Thyroid gland (tissue), 4 donors: ENCODE results near the gene RAB40C. TPM values are rescaled to one million over a fixed set of nuclear protein-coding genes. Genes with fewer than 3 reads are reported as not detected.

Experiments
- DNase-seq, 2 donors: peaks; one replicate each; pipeline ENCODE4 v3.0.0-alpha.2; 2019
- H3K27ac ChIP-seq, 3 donors: fragments of 200-600 bp; sonication (generic); 1 replicate in 2 of 3; 2 replicates in 1 of 3; pipeline ENCODE4 v1.5.1; 2016 to 2019; ENCODE audit warnings: mild to moderate bottlenecking in 1 of 3, moderate library complexity in 1 of 3
- H3K27me3 ChIP-seq: fragments of 200-600 bp; sonication (generic); one replicate; pipeline ENCODE4 v1.5.1; 2019
- H3K36me3 ChIP-seq, 2 donors: fragments of 200-600 bp; sonication (generic); one replicate each; pipeline ENCODE4 v1.5.1; 2016 to 2019
- H3K4me1 ChIP-seq, 2 donors: fragments of 200-600 bp; sonication (generic); one replicate each; pipeline ENCODE4 v1.5.1; 2017 to 2019
- H3K4me3 ChIP-seq, 3 donors: fragments of 200-600 bp; sonication (generic); replicated peaks in 1 of 3; 1 replicate in 2 of 3; 2 replicates in 1 of 3; pipeline ENCODE4 v1.5.1; 2016; ENCODE audit warnings: mild to moderate bottlenecking in 1 of 3
- H3K9me3 ChIP-seq: fragments of 200-600 bp; sonication (generic); one replicate; pipeline ENCODE4 v1.5.1; 2017
- POLR2A ChIP-seq, 2 donors: fragments of 450-650 bp; IDR thresholded peaks; one replicate each; pipeline ENCODE4 v1.6.1; 2017; ENCODE audit warnings: antibody characterized with exemption in 2 of 2, mild to moderate bottlenecking in 2 of 2, moderate library complexity in 1 of 2
- WGBS, 2 donors: methylation state at CpG; one replicate each; pipeline ENCODE4 v1.1.5; 2017; 5-methylcytosine and 5-hydroxymethylcytosine counted together
- intact Hi-C: fragments of 100-400 bp; cut with DNase I; formaldehyde crosslinking; loops from one replicate; pipeline ENCODE4 v1.15.1; 2023
- total RNA-seq, 4 donors: library from RNA; depleted of rRNA; stranded (reverse); fragments of >200 nt; gene quantifications; one replicate each; pipeline ENCODE4 v1.2.3, GENCODE V29; 2016
- TF ChIP-seq, protein P1 (sequence below), 6 experiments: fragments of 200-600 bp in 3 of 6; fragments of 450-650 bp in 3 of 6; sonication (generic) in 3 of 6; IDR thresholded peaks; one replicate each; pipeline ENCODE4 v1.5.1; 2016 to 2019; ENCODE audit warnings: antibody characterized with exemption in 6 of 6, mild to moderate bottlenecking in 2 of 6, inconsistent platforms in 1 of 6, moderate library complexity in 1 of 6

Gene RAB40C
- total RNA-seq, 4 donors from 2014 or later: 17.7 to 24.4 (median 18.4) TPM

DNA sequence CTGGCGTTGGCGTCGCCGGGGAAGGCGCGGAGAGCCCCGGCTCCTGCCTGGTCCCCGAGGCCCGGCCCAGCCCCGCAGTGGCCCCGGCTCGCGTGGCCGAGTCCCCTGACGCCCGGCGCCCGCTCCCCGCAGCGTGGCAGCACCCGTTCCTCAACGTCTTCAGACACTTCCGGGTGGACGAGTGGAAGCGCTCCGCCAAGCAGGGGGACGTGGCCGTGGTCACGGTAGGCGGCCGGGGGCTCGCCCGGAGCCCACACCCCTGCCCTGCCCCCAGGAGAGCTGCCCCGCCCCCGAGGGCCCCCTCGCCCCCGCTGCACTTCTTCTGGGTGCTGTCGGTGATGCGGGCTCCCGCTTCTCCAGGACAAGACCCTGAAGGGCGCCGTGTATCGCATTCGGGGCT, 59.8 kb downstream of the RAB40C start:
- Histone ChIP-seq H3K36me3 (peaks cover 0 to 8% of the 10 kb centered on the region in 2 donors), H3K27ac (peak overlapping the region in 1 of 3 donors; percentile 92), H3K27me3 (no peaks in the 10 kb centered on the region), H3K9me3 (no peaks in the 10 kb centered on the region), H3K4me3 (peak overlapping the region; percentile 73 to 98 (median 77)), H3K4me1 (peaks cover 40 to 46% of the 10 kb centered on the region in 2 donors)
- 0% methylated on average over 8 of the region's 44 CpGs; no CpG with 5 or more reads in 1 of the 2 donors for WGBS, 2 donors
- no peak for DNase-seq
- intact Hi-C loops: no loop called here
- TF ChIP-seq, protein P1, sequence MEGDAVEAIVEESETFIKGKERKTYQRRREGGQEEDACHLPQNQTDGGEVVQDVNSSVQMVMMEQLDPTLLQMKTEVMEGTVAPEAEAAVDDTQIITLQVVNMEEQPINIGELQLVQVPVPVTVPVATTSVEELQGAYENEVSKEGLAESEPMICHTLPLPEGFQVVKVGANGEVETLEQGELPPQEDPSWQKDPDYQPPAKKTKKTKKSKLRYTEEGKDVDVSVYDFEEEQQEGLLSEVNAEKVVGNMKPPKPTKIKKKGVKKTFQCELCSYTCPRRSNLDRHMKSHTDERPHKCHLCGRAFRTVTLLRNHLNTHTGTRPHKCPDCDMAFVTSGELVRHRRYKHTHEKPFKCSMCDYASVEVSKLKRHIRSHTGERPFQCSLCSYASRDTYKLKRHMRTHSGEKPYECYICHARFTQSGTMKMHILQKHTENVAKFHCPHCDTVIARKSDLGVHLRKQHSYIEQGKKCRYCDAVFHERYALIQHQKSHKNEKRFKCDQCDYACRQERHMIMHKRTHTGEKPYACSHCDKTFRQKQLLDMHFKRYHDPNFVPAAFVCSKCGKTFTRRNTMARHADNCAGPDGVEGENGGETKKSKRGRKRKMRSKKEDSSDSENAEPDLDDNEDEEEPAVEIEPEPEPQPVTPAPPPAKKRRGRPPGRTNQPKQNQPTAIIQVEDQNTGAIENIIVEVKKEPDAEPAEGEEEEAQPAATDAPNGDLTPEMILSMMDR (IDR thresholded peaks at IDR 0.05): no peak
- TF ChIP-seq POLR2A (IDR thresholded peaks at IDR 0.05): no peak

DNA sequence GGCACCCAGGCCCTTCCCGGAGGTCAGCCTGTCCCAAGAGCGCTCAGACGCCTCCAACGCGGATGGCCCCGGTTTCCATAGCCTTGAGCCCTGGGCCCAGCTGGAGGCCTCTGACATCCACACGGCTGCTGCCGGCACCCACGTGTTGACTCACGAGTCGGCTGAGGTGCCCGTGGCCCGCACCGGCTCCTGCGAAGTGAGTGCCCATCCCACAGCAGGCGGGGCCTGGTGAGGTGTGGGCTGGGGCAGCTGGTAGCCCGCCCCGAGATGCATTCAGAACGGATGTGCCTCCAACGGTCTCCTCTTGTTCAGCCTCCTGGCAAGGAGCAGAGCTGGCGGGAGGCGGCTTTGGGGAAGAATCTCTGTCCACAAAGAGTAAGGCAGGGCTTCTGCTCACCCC, 62.0 kb downstream of the RAB40C start:
- H3K4me3 ChIP-seq: no peak overlapping the region
- DNase-seq: no peak
- peaks cover 25 to 26% of the 10 kb centered on the region in 2 donors for H3K4me1 ChIP-seq
- WGBS, 2 donors: 94% methylated on average over 21 of the region's 22 CpGs; no CpG with 5 or more reads in 1 of the 2 donors
- H3K27ac ChIP-seq: no peak overlapping the region
- H3K27me3 ChIP-seq: no peaks in the 10 kb centered on the region
- H3K9me3 ChIP-seq: no peaks in the 10 kb centered on the region
- TF ChIP-seq POLR2A (IDR thresholded peaks at IDR 0.05): no peak
- TF ChIP-seq, protein P1 (IDR thresholded peaks at IDR 0.05): no peak
- peaks cover 0 to 8% of the 10 kb centered on the region in 2 donors for H3K36me3 ChIP-seq
- intact Hi-C loops: no loop called here

DNA sequence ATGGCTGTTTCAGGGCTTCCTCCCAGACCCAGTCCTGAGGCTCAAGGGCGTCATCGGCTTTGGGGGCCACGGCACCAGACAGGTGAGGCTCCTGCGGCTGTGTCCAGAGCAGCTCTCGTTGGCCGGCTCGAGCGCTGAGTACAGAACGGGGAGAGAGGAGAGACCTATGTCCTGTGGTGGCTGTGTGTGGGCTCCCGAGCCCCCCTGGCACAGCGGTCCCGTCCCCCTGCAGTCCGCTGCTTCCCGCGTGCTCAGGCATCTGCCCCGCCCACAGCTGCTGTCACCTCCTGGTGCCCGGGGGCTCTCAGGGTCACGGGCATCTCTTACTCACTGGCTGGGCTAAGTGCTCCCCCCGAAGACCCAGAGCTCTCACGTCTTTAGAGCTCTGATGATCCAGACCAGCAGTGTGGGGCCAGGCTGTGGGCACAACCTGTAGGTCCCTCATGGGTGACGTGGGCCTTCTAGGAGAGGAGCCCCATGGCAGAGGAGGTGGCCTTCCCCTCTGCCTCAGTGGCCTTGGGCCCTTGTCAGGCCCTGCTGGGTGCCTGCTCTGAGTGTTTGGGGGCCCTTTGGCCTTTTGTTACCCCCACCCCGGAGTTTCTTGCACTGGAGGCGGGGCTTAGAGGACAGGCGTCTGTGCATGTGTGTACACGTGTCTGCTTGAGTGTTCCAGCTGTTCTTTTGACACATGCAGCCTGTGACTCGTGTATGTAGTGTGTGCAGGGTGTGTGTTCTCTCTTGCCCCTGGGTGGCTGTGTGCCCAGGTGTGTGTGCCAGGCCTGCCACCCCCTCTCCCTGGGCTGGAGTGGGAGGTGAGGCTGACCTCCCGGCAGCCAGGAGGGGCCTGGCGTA, 62.8 kb downstream of the RAB40C start:
- H3K27me3 ChIP-seq: no peaks in the 10 kb centered on the region
- 90 to 97% methylated on average over 14 to 24 of the region's 28 CpGs for WGBS, 2 donors
- intact Hi-C loops: no loop called here
- no peak overlapping the region for H3K4me3 ChIP-seq
- peaks cover 16 to 17% of the 10 kb centered on the region in 2 donors for H3K4me1 ChIP-seq
- H3K36me3 ChIP-seq: peaks cover 0 to 8% of the 10 kb centered on the region in 2 donors
- no peaks in the 10 kb centered on the region for H3K9me3 ChIP-seq
- DNase-seq: no peak
- no peak overlapping the region for H3K27ac ChIP-seq
- TF ChIP-seq, protein P1 (IDR thresholded peaks at IDR 0.05): no peak
- TF ChIP-seq POLR2A (IDR thresholded peaks at IDR 0.05): no peak

DNA sequence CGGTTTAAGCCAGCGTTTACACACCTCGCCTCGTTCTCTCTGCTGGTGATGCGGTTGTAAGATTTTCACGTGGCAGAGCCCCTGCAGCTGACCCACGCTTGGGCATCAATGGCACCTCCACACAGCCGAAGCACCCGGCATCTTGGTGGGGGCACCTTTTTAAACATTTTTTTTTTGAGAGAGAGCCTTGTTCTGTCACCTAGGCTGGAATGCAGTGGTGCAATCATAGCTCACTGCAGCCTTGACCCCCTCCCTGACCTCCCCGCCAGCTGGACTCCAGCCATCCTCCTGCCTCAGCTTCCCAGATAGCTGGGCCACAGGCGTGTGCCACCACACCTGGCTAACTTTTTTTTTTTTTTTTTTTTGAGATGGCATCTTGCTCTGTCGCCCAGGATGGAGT, 64.2 kb downstream of the RAB40C start:
- H3K9me3 ChIP-seq: no peaks in the 10 kb centered on the region
- H3K4me3 ChIP-seq: no peak overlapping the region
- peaks cover 6 to 7% of the 10 kb centered on the region in 2 donors for H3K4me1 ChIP-seq
- intact Hi-C loops: no loop called here
- H3K36me3 ChIP-seq: peaks cover 0 to 8% of the 10 kb centered on the region in 2 donors
- 93% methylated on average over 12 of the region's 12 CpGs for WGBS, 2 donors
- no peak overlapping the region for H3K27ac ChIP-seq
- H3K27me3 ChIP-seq: no peaks in the 10 kb centered on the region
- no peak for DNase-seq
- TF ChIP-seq POLR2A (IDR thresholded peaks at IDR 0.05): no peak
- TF ChIP-seq, protein P1 (IDR thresholded peaks at IDR 0.05): no peak

DNA sequence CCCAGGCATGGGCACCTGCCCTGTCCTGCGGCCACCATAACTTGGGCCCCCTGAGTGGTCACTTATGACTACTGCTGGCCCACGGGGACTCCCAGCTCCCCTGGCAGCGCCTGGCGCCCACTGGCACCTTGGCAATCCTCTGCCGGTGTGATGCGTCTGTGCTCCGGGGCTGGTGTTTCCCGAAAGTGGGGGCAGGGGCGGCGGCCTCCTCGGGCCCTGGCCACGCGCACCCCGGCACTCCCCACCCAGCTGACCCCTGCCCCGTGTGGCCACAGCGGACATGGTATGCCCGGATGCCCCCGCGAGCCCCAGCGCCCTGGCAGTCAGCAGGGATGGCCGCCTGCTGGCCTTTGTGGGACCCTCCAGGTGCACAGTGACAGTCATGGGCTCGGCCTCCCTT, 67.6 kb downstream of the RAB40C start:
- Histone ChIP-seq H3K27ac (no peak overlapping the region), H3K36me3 (peaks cover 0 to 2% of the 10 kb centered on the region in 2 donors), H3K4me1 (peaks cover 5 to 12% of the 10 kb centered on the region in 2 donors), H3K9me3 (no peaks in the 10 kb centered on the region), H3K27me3 (no peaks in the 10 kb centered on the region), H3K4me3 (no peak overlapping the region)
- 94% methylated on average over 6 of the region's 22 CpGs; no CpG with 5 or more reads in 1 of the 2 donors for WGBS, 2 donors
- no peak for TF ChIP-seq POLR2A (IDR thresholded peaks at IDR 0.05)
- TF ChIP-seq, protein P1 (IDR thresholded peaks at IDR 0.05): no peak
- no peak for DNase-seq
- intact Hi-C loops: no loop called here
